Right cardiac atrium (tissue), 5 donors: ENCODE results near the gene PES1. TPM values are rescaled to one million over a fixed set of nuclear protein-coding genes. Genes with fewer than 3 reads are reported as not detected.

ENCODE experiments used
- ATAC-seq, 2 donors: fragments of 200-7000 bp; cut with Tn5 transposase; one replicate each; pipeline versions ENCODE4 v1.8.0 to v1.9.1; 2020; ENCODE audit warnings: moderate library complexity in 2 of 2, mild to moderate bottlenecking in 1 of 2
- DNase-seq, 3 donors: peaks; one replicate each; pipeline ENCODE4 v3.0.0-alpha.2; 2020
- H3K27ac ChIP-seq: one replicate; pipeline ENCODE4 v1.5.1; 2013; ENCODE audit warnings: mild to moderate bottlenecking, low read length, control low read depth, moderate library complexity
- H3K27me3 ChIP-seq: one replicate; pipeline ENCODE4 v1.6.1; 2013; ENCODE audit not compliant: control insufficient read depth, insufficient read depth
- H3K4me1 ChIP-seq: one replicate; pipeline ENCODE4 v1.6.1; 2013; ENCODE audit warnings: low read length; ENCODE audit not compliant: control insufficient read depth, insufficient read depth
- H3K4me3 ChIP-seq: one replicate; pipeline ENCODE4 v1.5.1; 2013; ENCODE audit warnings: low read length, control low read depth
- H3K9me3 ChIP-seq: one replicate; pipeline ENCODE4 v1.6.1; 2013; ENCODE audit warnings: low read length; ENCODE audit not compliant: control insufficient read depth
- WGBS: extraction: QIAGEN DNeasy Blood & Tissue Kit; methylation state at CpG from one replicate; pipeline ENCODE4 v1.1.7; 2013; 5-methylcytosine and 5-hydroxymethylcytosine counted together
- intact Hi-C, 4 donors: fragments of 100-400 bp; cut with DNase I; formaldehyde crosslinking; loops; one replicate each; pipeline versions ENCODE4 v1.11.0 to v1.14.0; 2022 to 2023
- polyA plus RNA-seq: library from polyadenylated mRNA; stranded (reverse); fragments of 200-250 nt; gene quantifications from one replicate; pipeline ENCODE4 v1.2.3, GENCODE V29; 2013
- total RNA-seq, 4 donors: library from RNA; stranded (reverse); fragmentation: NEBNext Ultra II Directional; extraction: Animal tissue kit (Norgen Biotek cat#: 25700); gene quantifications; one replicate each; pipeline ENCODE4 v1.2.1, GENCODE V29; 2021
- donor health status: healthy with polysubstance abuse.
- donor health status: DM: no; HTN: yes; CAD: no.
- donor health status: DM: no; HTN: no; CAD: no.
- donor health status: DM: no; HTN: yes; CAD: no; lungs with severe emphysema.
- donor health status: DM: yes; HTN: yes; CAD: no.

PES1 gene
- total and polyA plus RNA-seq, 5 donors = 20.1 to 31.9 (median 23.7) TPM

DNA sequence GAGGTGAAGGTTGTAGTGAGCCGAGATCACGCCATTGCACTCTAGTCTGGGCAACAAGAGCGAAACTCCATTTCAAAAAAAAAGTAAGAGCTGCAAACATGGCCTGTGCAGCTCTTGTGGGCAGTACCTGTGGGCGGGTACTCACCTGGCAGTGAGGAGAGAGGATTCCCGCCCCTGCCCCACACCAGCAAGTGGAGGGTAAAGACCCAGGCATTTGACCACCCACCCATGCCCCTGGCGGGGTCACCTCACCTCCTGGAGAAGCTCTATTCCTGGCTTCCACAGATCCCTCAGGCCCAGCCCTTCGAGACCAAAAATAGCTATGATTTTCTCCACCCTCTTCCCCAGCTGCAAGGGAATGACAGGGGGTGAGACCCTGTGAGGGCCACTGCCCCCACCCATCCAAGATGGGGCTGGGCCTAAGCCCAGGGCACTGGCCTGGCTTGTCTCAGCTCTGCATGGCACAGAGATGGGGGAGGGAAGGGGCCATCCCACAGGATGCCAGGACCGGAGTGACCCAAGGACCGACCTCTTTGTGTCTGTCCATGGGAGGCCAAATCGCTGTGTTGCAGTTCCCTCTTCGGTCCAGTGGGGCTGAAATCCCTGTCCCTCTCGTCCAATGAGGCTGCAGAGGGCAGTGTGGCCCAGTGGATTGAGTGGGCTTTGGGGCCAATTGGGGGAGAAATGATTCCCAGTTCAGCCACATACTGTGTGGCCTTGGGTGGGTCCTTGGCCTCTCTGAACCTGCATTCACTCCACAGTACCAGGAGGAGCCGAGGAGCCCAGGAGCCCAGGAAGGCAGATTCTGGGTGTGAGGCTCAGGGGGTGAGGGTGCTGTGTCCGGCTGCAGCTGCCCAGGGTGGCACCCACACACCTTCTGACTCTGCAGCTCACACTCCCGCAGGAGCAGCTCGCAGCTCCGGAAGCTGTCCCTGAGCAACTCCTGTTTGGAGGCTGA is 59.8 kb downstream of the PES1 start:
- Histone ChIP-seq H3K4me3 (no peak overlapping the region), H3K27ac (no peak overlapping the region), H3K4me1 (no peaks in the 10 kb centered on the region), H3K27me3 (no peaks in the 10 kb centered on the region), H3K9me3 (no peaks in the 10 kb centered on the region)
- DNase-seq = no peak
- intact Hi-C loops = no loop called here
- 82% methylated on average over 17 of the region's 17 CpGs for WGBS
- ATAC-seq = peak; percentile 24 to 29

DNA sequence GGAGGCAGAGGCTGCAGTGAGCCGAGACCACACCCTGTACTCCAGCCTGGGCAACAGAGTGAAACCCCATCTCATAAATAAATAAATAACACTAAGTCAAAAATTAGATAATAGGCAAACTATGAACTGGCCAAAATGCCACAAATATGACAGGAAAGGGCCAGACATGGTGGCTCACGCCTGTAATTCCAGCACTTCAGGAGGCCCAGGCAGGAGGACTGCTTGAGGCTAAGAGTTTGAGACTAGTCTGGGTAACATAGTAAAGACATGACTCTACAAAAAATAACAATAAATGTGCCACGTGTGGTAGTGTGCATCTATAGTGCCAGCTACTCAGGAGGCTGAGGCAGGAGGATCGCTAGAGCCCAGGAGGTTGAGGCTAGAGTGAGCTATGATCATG is 65.1 kb downstream of the PES1 start:
- H3K27me3 ChIP-seq = no peaks in the 10 kb centered on the region
- WGBS = 91% methylated on average over 4 of the region's 4 CpGs
- intact Hi-C loops = no loop called here
- no peak overlapping the region for H3K27ac ChIP-seq
- H3K9me3 ChIP-seq = no peaks in the 10 kb centered on the region
- ATAC-seq (no peak), DNase-seq (no peak)
- H3K4me1 ChIP-seq = no peaks in the 10 kb centered on the region
- H3K4me3 ChIP-seq = no peak overlapping the region

Other genes with a start within 250 kb of the PES1 start
- 100 to 1,000 TPM; 105 to 110 (median 108) TPM for gene SF3A1, start 235.0 kb downstream of the PES1 start, total RNA-seq
- 16.2 TPM for gene SF3A1, start 235.0 kb downstream of the PES1 start, polyA plus RNA-seq
- 1 to 10 TPM in 3 of 4 donors, under 1 TPM in 1; 0.47 to 2.1 (median 1.4) TPM for gene CCDC157, start 234.9 kb downstream of the PES1 start, total RNA-seq
- gene CCDC157, start 234.9 kb downstream of the PES1 start, polyA plus RNA-seq = 0.66 TPM
- 10 to 100 TPM in 3 of 4 donors, 1 to 10 TPM in 1; 8.7 to 17.0 (median 12.7) TPM for gene RNF215, start 204.5 kb downstream of the PES1 start, total RNA-seq
- 5.7 TPM for gene RNF215, start 204.5 kb downstream of the PES1 start, polyA plus RNA-seq
- 1 to 10 TPM; 2.0 to 5.5 (median 3.5) TPM for gene SEC14L2, start 194.9 kb downstream of the PES1 start, total RNA-seq
- gene SEC14L2, start 194.9 kb downstream of the PES1 start, polyA plus RNA-seq = 1.6 TPM
- 10 to 100 TPM; 15.5 to 29.3 (median 18.6) TPM for gene MTFP1, start 166.1 kb downstream of the PES1 start, total RNA-seq
- gene MTFP1, start 166.1 kb downstream of the PES1 start, polyA plus RNA-seq = 38.9 TPM
- gene SEC14L3, start 119.9 kb downstream of the PES1 start, total RNA-seq = not detected
- not detected for gene SEC14L3, start 119.9 kb downstream of the PES1 start, polyA plus RNA-seq
- gene SEC14L4, start 86.2 kb downstream of the PES1 start, total RNA-seq = not detected
- not detected for gene SEC14L4, start 86.2 kb downstream of the PES1 start, polyA plus RNA-seq
- gene SEC14L6, start 45.2 kb downstream of the PES1 start, total RNA-seq = under 1 TPM; 0.17 to 0.40 (median 0.23) TPM
- 0.20 TPM for gene SEC14L6, start 45.2 kb downstream of the PES1 start, polyA plus RNA-seq
- under 1 TPM in 3 of 4 donors, not detected in 1; 0.17 to 0.93 (median 0.47) TPM for gene GAL3ST1, start 17.2 kb downstream of the PES1 start, total RNA-seq
- 0.75 TPM for gene GAL3ST1, start 17.2 kb downstream of the PES1 start, polyA plus RNA-seq
- 10 to 100 TPM; 10.9 to 33.4 (median 25.5) TPM for gene TCN2, start 15.3 kb upstream of the PES1 start, total RNA-seq
- 14.3 TPM for gene TCN2, start 15.3 kb upstream of the PES1 start, polyA plus RNA-seq
- gene SLC35E4, start 43.9 kb upstream of the PES1 start, total RNA-seq = 1 to 10 TPM; 2.5 to 4.0 (median 2.9) TPM
- 2.9 TPM for gene SLC35E4, start 43.9 kb upstream of the PES1 start, polyA plus RNA-seq
- 1 to 10 TPM; 2.5 to 4.4 (median 3.5) TPM for gene DUSP18, start 76.0 kb upstream of the PES1 start, total RNA-seq
- gene DUSP18, start 76.0 kb upstream of the PES1 start, polyA plus RNA-seq = 2.1 TPM
- gene OSBP2, start 103.0 kb upstream of the PES1 start, total RNA-seq = 10 to 100 TPM in 2 of 4 donors, 1 to 10 TPM in 2; 4.1 to 12.3 (median 8.6) TPM
- 7.8 TPM for gene OSBP2, start 103.0 kb upstream of the PES1 start, polyA plus RNA-seq